ENCODE results near the gene TMEM97. TPM values are rescaled to one million over a fixed set of nuclear protein-coding genes. Genes with fewer than 3 reads are reported as not detected.
A peak's percentile ranks its signal among the peaks of the same experiment; 100 is the strongest.

TMEM97 gene
- total and polyA plus RNA-seq, 9 of the 15 experiments (the other 6 are each of a cell fraction or from before 2014, with no cell fraction given), result 34.6 to 121 (median 76.0) TPM

- TF ChIP-seq, protein P1, sequence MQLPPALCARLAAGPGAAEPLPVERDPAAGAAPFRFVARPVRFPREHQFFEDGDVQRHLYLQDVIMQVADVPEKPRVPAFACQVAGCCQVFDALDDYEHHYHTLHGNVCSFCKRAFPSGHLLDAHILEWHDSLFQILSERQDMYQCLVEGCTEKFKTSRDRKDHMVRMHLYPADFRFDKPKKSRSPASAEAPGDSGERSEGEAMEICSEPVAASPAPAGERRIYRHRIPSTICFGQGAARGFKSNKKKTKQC (CRISPR knock-in tag; IDR thresholded peaks at IDR 0.05), result peak; percentile 78; the same call in 1 of the 2 replicates
- TF ChIP-seq, protein P2, sequence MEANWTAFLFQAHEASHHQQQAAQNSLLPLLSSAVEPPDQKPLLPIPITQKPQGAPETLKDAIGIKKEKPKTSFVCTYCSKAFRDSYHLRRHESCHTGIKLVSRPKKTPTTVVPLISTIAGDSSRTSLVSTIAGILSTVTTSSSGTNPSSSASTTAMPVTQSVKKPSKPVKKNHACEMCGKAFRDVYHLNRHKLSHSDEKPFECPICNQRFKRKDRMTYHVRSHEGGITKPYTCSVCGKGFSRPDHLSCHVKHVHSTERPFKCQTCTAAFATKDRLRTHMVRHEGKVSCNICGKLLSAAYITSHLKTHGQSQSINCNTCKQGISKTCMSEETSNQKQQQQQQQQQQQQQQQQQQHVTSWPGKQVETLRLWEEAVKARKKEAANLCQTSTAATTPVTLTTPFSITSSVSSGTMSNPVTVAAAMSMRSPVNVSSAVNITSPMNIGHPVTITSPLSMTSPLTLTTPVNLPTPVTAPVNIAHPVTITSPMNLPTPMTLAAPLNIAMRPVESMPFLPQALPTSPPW (CRISPR knock-in tag; IDR thresholded peaks at IDR 0.05), result peak; percentile 81
- TF ChIP-seq CXXC5 (CRISPR knock-in tag; IDR thresholded peaks at IDR 0.05) (peak; percentile 97), XRCC4 (IDR thresholded peaks at IDR 0.05; ENCODE audit: extremely low read depth, insufficient read depth, insufficient read length) (no peak), ADNP (tag; IDR thresholded peaks at IDR 0.05) (no peak), SPI1 (IDR thresholded peaks at IDR 0.05; ENCODE audit: borderline replicate concordance, low read depth, low read length) (no peak), HOMEZ (CRISPR knock-in tag; IDR thresholded peaks at IDR 0.05) (no peak), ZNF507 (tag; conservative IDR thresholded peaks at IDR 0.05) (no peak)
- TF ChIP-seq, protein P3, sequence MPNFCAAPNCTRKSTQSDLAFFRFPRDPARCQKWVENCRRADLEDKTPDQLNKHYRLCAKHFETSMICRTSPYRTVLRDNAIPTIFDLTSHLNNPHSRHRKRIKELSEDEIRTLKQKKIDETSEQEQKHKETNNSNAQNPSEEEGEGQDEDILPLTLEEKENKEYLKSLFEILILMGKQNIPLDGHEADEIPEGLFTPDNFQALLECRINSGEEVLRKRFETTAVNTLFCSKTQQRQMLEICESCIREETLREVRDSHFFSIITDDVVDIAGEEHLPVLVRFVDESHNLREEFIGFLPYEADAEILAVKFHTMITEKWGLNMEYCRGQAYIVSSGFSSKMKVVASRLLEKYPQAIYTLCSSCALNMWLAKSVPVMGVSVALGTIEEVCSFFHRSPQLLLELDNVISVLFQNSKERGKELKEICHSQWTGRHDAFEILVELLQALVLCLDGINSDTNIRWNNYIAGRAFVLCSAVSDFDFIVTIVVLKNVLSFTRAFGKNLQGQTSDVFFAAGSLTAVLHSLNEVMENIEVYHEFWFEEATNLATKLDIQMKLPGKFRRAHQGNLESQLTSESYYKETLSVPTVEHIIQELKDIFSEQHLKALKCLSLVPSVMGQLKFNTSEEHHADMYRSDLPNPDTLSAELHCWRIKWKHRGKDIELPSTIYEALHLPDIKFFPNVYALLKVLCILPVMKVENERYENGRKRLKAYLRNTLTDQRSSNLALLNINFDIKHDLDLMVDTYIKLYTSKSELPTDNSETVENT (CRISPR knock-in tag; IDR thresholded peaks at IDR 0.05), result no peak; the same call in 1 of the 2 replicates
- TF ChIP-seq, protein P4, sequence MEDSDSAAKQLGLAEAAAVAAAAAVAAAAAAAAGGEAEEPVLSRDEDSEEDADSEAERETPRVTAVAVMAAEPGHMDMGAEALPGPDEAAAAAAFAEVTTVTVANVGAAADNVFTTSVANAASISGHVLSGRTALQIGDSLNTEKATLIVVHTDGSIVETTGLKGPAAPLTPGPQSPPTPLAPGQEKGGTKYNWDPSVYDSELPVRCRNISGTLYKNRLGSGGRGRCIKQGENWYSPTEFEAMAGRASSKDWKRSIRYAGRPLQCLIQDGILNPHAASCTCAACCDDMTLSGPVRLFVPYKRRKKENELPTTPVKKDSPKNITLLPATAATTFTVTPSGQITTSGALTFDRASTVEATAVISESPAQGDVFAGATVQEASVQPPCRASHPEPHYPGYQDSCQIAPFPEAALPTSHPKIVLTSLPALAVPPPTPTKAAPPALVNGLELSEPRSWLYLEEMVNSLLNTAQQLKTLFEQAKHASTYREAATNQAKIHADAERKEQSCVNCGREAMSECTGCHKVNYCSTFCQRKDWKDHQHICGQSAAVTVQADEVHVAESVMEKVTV (CRISPR knock-in tag; IDR thresholded peaks at IDR 0.05), result no peak
Measured at GRCh38 chr17:28318759-28319597, at the start of gene TMEM97 (continued).

Measured in K562 (cell line).